Fibroblast of villous mesenchyme (primary cell): ENCODE measurements around the gene ARHGAP32. TPM values are rescaled to one million over a fixed set of nuclear protein-coding genes. Genes with fewer than 3 reads are reported as not detected.
A peak's percentile ranks its signal among the peaks of the same experiment; 100 is the strongest.

ENCODE experiments used
- DNase-seq: peaks from one replicate; pipeline ENCODE4 v3.0.0-alpha.2; 2010; ENCODE audit warnings: low read depth
- H3K4me3 ChIP-seq: 2 replicates; pipeline ENCODE4 v1.5.1; 2011; ENCODE audit warnings: low read depth, mild to moderate bottlenecking, low read length
- CTCF ChIP-seq: IDR thresholded peaks from 2 replicates; pipeline ENCODE4 v1.5.1; 2012; ENCODE audit warnings: low read depth, mild to moderate bottlenecking, low read length; ENCODE audit not compliant: insufficient read depth
- total RNA-seq: library from RNA; depleted of rRNA; stranded (reverse); fragments of >200 nt; gene quantifications from 2 replicates; pipeline ENCODE4 v1.2.3, GENCODE V29; 2012

ARHGAP32 gene
- total RNA-seq, 1 donor, result 9.5 TPM

GRCh38 chr11:129215506-129216245, 23.6 kb upstream of the ARHGAP32 start:
- no peak overlapping the region for H3K4me3 ChIP-seq
- DNase-seq, result no peak
- TF ChIP-seq CTCF, result no peak

GRCh38 chr11:129214710-129215295, 22.7 kb upstream of the ARHGAP32 start:
- TF ChIP-seq CTCF, result no peak
- no peak overlapping the region for H3K4me3 ChIP-seq
- DNase-seq, result no peak

GRCh38 chr11:129213261-129213660, 21.1 kb upstream of the ARHGAP32 start:
- no peak for TF ChIP-seq CTCF
- no peak overlapping the region for H3K4me3 ChIP-seq
- DNase-seq, result no peak

DNA sequence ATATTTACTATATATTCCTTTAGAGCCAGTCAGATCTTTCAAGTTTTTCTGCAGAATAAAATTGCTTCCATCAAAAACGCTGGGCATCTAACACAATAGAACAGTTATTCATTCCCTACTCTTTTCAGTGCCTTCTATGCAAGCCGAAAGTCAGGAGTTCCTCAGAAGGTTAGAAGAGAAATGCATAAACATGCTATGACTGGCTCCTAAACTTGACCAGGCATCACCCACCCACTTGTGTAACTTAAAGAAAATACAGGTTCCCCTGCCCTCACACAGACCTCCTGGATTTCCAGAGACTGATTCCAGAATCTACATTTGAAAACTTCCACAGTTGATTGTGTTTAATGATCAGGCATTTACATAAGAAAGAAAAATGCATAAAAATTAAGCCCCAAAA, 19.3 kb upstream of the ARHGAP32 start:
- no peak for DNase-seq
- TF ChIP-seq CTCF, result no peak
- H3K4me3 ChIP-seq, result no peak overlapping the region

DNA sequence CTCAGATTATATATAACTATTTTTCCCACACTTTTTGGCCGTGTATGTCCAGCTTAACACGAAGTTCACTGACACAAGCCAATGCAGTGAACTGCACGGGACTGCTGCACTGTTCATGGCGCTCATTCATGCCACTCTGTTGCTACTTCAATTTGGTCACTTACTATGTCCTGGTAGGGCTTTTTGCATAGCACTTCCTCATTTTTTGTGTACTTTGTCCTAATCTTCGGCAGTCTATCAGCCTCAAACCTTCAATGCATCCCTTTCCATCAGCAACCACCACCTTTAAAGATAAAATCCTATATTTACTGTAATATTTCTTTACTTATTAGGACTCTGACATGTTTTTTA, 18.7 kb upstream of the ARHGAP32 start:
- no peak for DNase-seq
- no peak for TF ChIP-seq CTCF
- H3K4me3 ChIP-seq, result no peak overlapping the region

DNA sequence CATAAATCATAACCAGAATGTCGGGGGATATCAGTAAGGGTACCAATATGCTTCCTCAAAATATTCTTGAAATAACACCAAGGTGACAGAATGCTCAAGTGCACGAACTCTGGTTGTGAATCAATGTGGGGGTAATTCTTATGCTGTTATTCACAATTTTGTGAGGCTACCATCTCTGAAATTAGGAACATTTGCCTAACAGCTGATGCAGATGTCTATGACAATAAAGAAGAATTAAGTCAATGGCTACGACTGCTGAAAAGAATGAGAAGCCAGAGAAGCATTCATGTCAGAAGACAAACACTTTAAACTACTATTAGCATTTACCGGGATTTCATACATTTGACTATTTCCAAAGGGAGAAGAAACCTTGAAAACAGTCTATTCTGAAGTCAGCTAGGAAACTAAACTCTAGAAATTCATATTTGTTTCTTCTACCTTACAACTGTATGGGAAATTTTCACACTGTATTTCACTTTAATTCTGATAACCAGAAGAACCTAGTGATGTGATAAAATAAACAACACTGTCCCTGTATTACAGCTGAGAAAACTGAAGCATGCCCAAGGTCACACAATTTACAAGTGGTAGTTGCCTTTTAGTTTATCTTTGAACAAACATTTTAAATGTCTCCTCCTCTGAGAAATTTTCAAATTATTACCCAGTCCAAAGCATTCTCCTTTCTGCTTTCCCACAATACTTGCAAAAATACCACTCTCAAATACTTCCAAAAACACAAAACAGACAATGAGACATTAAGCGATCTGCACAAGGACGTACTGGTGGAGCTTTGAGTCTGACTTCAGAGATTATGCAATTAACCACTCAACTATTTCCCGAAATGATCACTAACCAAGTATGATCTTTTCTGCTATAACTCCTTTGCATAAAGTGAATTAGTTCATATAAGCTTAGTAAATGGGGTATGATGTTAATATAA, 18.0 kb upstream of the ARHGAP32 start:
- no peak for TF ChIP-seq CTCF
- peak; percentile 17 for DNase-seq
- H3K4me3 ChIP-seq, result no peak overlapping the region
